Rectal smooth muscle tissue (tissue), 1 donor: Measurements from ENCODE around the gene FKRP.

Experiments
- H3K27ac ChIP-seq: one replicate; pipeline ENCODE4 v1.7.0; 2013; ENCODE audit warnings: low read depth, low read length, inconsistent platforms
- H3K27me3 ChIP-seq: one replicate; pipeline ENCODE4 v1.7.0; 2013; ENCODE audit warnings: low read length; ENCODE audit not compliant: control insufficient read depth, insufficient read depth
- H3K36me3 ChIP-seq: one replicate; pipeline ENCODE4 v1.7.0; 2013; ENCODE audit warnings: low read length; ENCODE audit not compliant: control insufficient read depth, insufficient read depth
- H3K4me1 ChIP-seq: one replicate; pipeline ENCODE4 v1.7.0; 2013; ENCODE audit warnings: low read length; ENCODE audit not compliant: control insufficient read depth, insufficient read depth
- H3K4me3 ChIP-seq: one replicate; pipeline ENCODE4 v1.7.0; 2013; ENCODE audit warnings: low read length
- H3K9ac ChIP-seq: one replicate; pipeline ENCODE4 v1.7.0; 2013; ENCODE audit warnings: low read length

FKRP gene

GRCh38 chr19:46729696-46730095, 16.2 kb upstream of the FKRP start:
- peaks cover 55% of the 10 kb centered on the region for H3K36me3 ChIP-seq
- H3K27ac ChIP-seq: no peak overlapping the region
- H3K4me3 ChIP-seq: no peak overlapping the region
- no peaks in the 10 kb centered on the region for H3K27me3 ChIP-seq
- H3K9ac ChIP-seq: no peak overlapping the region
- no peaks in the 10 kb centered on the region for H3K4me1 ChIP-seq

GRCh38 chr19:46730187-46730586, 15.7 kb upstream of the FKRP start:
- Histone ChIP-seq H3K4me3 (no peak overlapping the region), H3K36me3 (peaks cover 55% of the 10 kb centered on the region), H3K9ac (no peak overlapping the region), H3K27ac (no peak overlapping the region), H3K4me1 (no peaks in the 10 kb centered on the region), H3K27me3 (no peaks in the 10 kb centered on the region)

GRCh38 chr19:46730595-46730994, 15.3 kb upstream of the FKRP start:
- no peaks in the 10 kb centered on the region for H3K27me3 ChIP-seq
- H3K27ac ChIP-seq: no peak overlapping the region

GRCh38 chr19:46731007-46731501, 14.8 kb upstream of the FKRP start:
- Histone ChIP-seq H3K27ac (no peak overlapping the region), H3K9ac (no peak overlapping the region), H3K4me1 (no peaks in the 10 kb centered on the region), H3K4me3 (no peak overlapping the region), H3K27me3 (no peaks in the 10 kb centered on the region), H3K36me3 (peaks cover 50% of the 10 kb centered on the region)

More at GRCh38 chr19:46730595-46730994, 15.3 kb upstream of the FKRP start:
- H3K4me3 ChIP-seq: no peak overlapping the region
- H3K9ac ChIP-seq: no peak overlapping the region
- H3K4me1 ChIP-seq: no peaks in the 10 kb centered on the region
- H3K36me3 ChIP-seq: peaks cover 52% of the 10 kb centered on the region

- H3K9ac ChIP-seq: no peak overlapping the region
- H3K27me3 ChIP-seq: no peaks in the 10 kb centered on the region
- H3K4me1 ChIP-seq: no peaks in the 10 kb centered on the region
- no peak overlapping the region for H3K27ac ChIP-seq
- H3K36me3 ChIP-seq: peaks cover 48% of the 10 kb centered on the region
- H3K4me3 ChIP-seq: no peak overlapping the region
Observed at GRCh38 chr19:46731584-46731983, 14.3 kb upstream of the FKRP start.

- Histone ChIP-seq H3K27ac (no peak overlapping the region), H3K4me1 (no peaks in the 10 kb centered on the region), H3K27me3 (no peaks in the 10 kb centered on the region), H3K9ac (no peak overlapping the region), H3K36me3 (peaks cover 45% of the 10 kb centered on the region), H3K4me3 (no peak overlapping the region)
Observed at GRCh38 chr19:46732172-46732938, 13.5 kb upstream of the FKRP start.

- Histone ChIP-seq H3K9ac (no peak overlapping the region), H3K36me3 (peaks cover 48% of the 10 kb centered on the region), H3K27me3 (no peaks in the 10 kb centered on the region), H3K4me1 (no peaks in the 10 kb centered on the region), H3K27ac (no peak overlapping the region), H3K4me3 (no peak overlapping the region)
Observed at GRCh38 chr19:46732966-46733689, 12.7 kb upstream of the FKRP start.

GRCh38 chr19:46733690-46734292, 12.1 kb upstream of the FKRP start:
- no peaks in the 10 kb centered on the region for H3K4me1 ChIP-seq

GRCh38 chr19:46736531-46737297, 9.1 kb upstream of the FKRP start:
- H3K4me3 ChIP-seq: no peak overlapping the region
- peaks cover 5% of the 10 kb centered on the region for H3K4me1 ChIP-seq
- peaks cover 28% of the 10 kb centered on the region for H3K36me3 ChIP-seq
- no peak overlapping the region for H3K9ac ChIP-seq
- H3K27ac ChIP-seq: no peak overlapping the region
- no peaks in the 10 kb centered on the region for H3K27me3 ChIP-seq

More at GRCh38 chr19:46733690-46734292, 12.1 kb upstream of the FKRP start:
- Histone ChIP-seq H3K36me3 (peaks cover 42% of the 10 kb centered on the region), H3K27ac (no peak overlapping the region), H3K27me3 (no peaks in the 10 kb centered on the region), H3K9ac (no peak overlapping the region), H3K4me3 (no peak overlapping the region)

- Histone ChIP-seq H3K9ac (no peak overlapping the region), H3K36me3 (peaks cover 24% of the 10 kb centered on the region), H3K4me1 (peaks cover 5% of the 10 kb centered on the region), H3K27ac (no peak overlapping the region), H3K4me3 (no peak overlapping the region), H3K27me3 (no peaks in the 10 kb centered on the region)
Observed at GRCh38 chr19:46737298-46737654, 8.6 kb upstream of the FKRP start.

GRCh38 chr19:46737761-46738171, 8.1 kb upstream of the FKRP start:
- no peak overlapping the region for H3K4me3 ChIP-seq
- peaks cover 5% of the 10 kb centered on the region for H3K4me1 ChIP-seq
- H3K27ac ChIP-seq: no peak overlapping the region
- no peaks in the 10 kb centered on the region for H3K27me3 ChIP-seq
- H3K36me3 ChIP-seq: peaks cover 19% of the 10 kb centered on the region
- H3K9ac ChIP-seq: no peak overlapping the region

GRCh38 chr19:46739290-46739771, 6.5 kb upstream of the FKRP start:
- Histone ChIP-seq H3K36me3 (peaks cover 11% of the 10 kb centered on the region), H3K27me3 (no peaks in the 10 kb centered on the region), H3K27ac (peak overlapping the region; percentile 28), H3K9ac (no peak overlapping the region), H3K4me1 (peaks cover 8% of the 10 kb centered on the region), H3K4me3 (no peak overlapping the region)
